MM.1S (cell line): ENCODE data around the gene NEGR1.

Experiments
- DNase-seq: peaks from one replicate; pipeline ENCODE4 v3.0.0-alpha.2; 2015
- H2AFZ ChIP-seq: fragments of 300-600 bp; sonication (generic); 2 replicates; pipeline ENCODE4 v1.6.0; 2016; ENCODE audit warnings: antibody characterized with exemption, low read length
- H3F3A ChIP-seq: fragments of 300-600 bp; sonication (generic); 2 replicates; pipeline ENCODE4 v1.6.1; 2016; ENCODE audit warnings: mild to moderate bottlenecking, antibody characterized with exemption, low read length, moderate library complexity, mixed read lengths; ENCODE audit not compliant: insufficient read depth
- H3K27ac ChIP-seq: fragments of 300-600 bp; sonication (generic); 2 replicates; pipeline ENCODE4 v1.5.1; 2016; ENCODE audit warnings: mild to moderate bottlenecking, low read length
- H3K27me3 ChIP-seq: fragments of 300-600 bp; sonication (generic); replicated peaks from 2 replicates; pipeline ENCODE4 v1.6.0; 2016; ENCODE audit warnings: low read length; ENCODE audit not compliant: insufficient read depth
- H3K36me3 ChIP-seq: fragments of 300-600 bp; sonication (generic); replicated peaks from 2 replicates; pipeline ENCODE4 v1.6.1; 2016; ENCODE audit warnings: mild to moderate bottlenecking, low read length, mixed read lengths; ENCODE audit not compliant: insufficient read depth
- H3K4me1 ChIP-seq: fragments of 300-600 bp; sonication (generic); 2 replicates; pipeline ENCODE4 v1.6.1; 2016; ENCODE audit warnings: low read length, mixed read lengths
- H3K4me2 ChIP-seq: fragments of 300-600 bp; sonication (generic); 2 replicates; pipeline ENCODE4 v1.6.0; 2016; ENCODE audit warnings: low read depth, low read length
- H3K4me3 ChIP-seq: fragments of 300-600 bp; sonication (generic); 2 replicates; pipeline ENCODE4 v1.5.1; 2016; ENCODE audit warnings: low read length, mixed read lengths
- H3K79me2 ChIP-seq: fragments of 300-600 bp; sonication (generic); 2 replicates; pipeline ENCODE4 v1.6.1; 2016; ENCODE audit warnings: mixed run types, low read length, mixed read lengths
- H3K9ac ChIP-seq: fragments of 300-600 bp; sonication (generic); 2 replicates; pipeline ENCODE4 v1.6.1; 2016; ENCODE audit warnings: low read length, mixed read lengths
- H3K9me2 ChIP-seq: fragments of 300-600 bp; sonication (generic); replicated peaks from 2 replicates; pipeline ENCODE4 v1.6.1; 2016; ENCODE audit warnings: mild to moderate bottlenecking, low read length, mixed read lengths; ENCODE audit not compliant: insufficient read depth
- H3K9me3 ChIP-seq: fragments of 300-600 bp; sonication (generic); replicated peaks from 2 replicates; pipeline ENCODE4 v1.6.1; 2016; ENCODE audit warnings: mild to moderate bottlenecking, low read length, mixed read lengths; ENCODE audit not compliant: insufficient read depth
- H4K20me1 ChIP-seq: fragments of 300-600 bp; sonication (generic); 2 replicates; pipeline ENCODE4 v1.6.1; 2016; ENCODE audit warnings: mild to moderate bottlenecking, low read length, moderate library complexity, mixed read lengths; ENCODE audit not compliant: insufficient read depth
- CTCF ChIP-seq: fragments of 300-600 bp; sonication (generic); IDR thresholded peaks from 2 replicates; pipeline ENCODE4 v1.5.1; 2016; ENCODE audit warnings: antibody characterized with exemption, low read length, mixed read lengths
- EZH2 ChIP-seq: fragments of 300-600 bp; sonication (generic); optimal IDR thresholded peaks from 2 replicates; pipeline ENCODE3; 2017; ENCODE audit warnings: low read depth, mild to moderate bottlenecking, antibody characterized with exemption, low read length, mixed read lengths
- EZH2phosphoT487 ChIP-seq: fragments of 300-600 bp; sonication (generic); IDR thresholded peaks from 2 replicates; pipeline ENCODE4 v1.6.1; 2018; ENCODE audit warnings: antibody characterized with exemption, low read length

NEGR1 gene

DNA sequence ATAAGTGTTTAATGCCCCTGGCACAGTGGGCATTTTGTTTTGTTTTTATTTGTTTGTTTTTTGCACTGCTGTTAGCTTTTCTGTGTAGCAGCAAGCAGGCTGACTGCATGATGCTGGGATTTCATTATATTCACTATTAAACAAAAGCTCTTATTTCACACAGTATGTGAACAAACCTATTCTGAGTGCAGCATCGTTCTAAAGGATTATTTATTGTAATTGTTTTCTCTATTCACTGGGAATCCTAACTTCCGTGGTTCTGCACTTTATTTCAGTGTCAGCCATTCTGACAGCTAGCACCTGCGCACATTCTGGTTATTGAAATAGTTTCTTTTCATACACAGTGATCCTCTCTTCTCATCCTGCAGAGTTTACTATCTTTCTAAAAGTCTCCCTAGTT lies 595.0 kb downstream of the NEGR1 start:
- DNase-seq: no peak
- Histone ChIP-seq H3K4me3 (no peak overlapping the region), H3K9me3 (no peaks in the 10 kb centered on the region), H3K4me2 (no peak overlapping the region), H3K36me3 (no peaks in the 10 kb centered on the region), H3K27ac (no peak overlapping the region), H3K9me2 (no peaks in the 10 kb centered on the region), H3K9ac (no peak overlapping the region), H2AFZ (no peak overlapping the region), H3F3A (no peaks in the 10 kb centered on the region), H3K4me1 (no peaks in the 10 kb centered on the region), H3K79me2 (no peaks in the 10 kb centered on the region), H3K27me3 (no peaks in the 10 kb centered on the region), H4K20me1 (no peaks in the 10 kb centered on the region)
- TF ChIP-seq EZH2 (no peak), CTCF (no peak), EZH2phosphoT487 (no peak)

GRCh38 chr1:71676979-71677925 lies 605.1 kb downstream of the NEGR1 start:
- no peaks in the 10 kb centered on the region for H3K79me2 ChIP-seq
- H3K4me1 ChIP-seq: no peaks in the 10 kb centered on the region
- H4K20me1 ChIP-seq: no peaks in the 10 kb centered on the region
- H3K9me2 ChIP-seq: no peaks in the 10 kb centered on the region
- no peaks in the 10 kb centered on the region for H3K36me3 ChIP-seq
- DNase-seq: no peak
- no peak overlapping the region for H3K4me3 ChIP-seq
- H2AFZ ChIP-seq: no peak overlapping the region
- H3K27me3 ChIP-seq: no peaks in the 10 kb centered on the region
- no peak overlapping the region for H3K4me2 ChIP-seq
- no peaks in the 10 kb centered on the region for H3F3A ChIP-seq
- no peak overlapping the region for H3K9ac ChIP-seq
- H3K9me3 ChIP-seq: no peaks in the 10 kb centered on the region
- no peak overlapping the region for H3K27ac ChIP-seq
- TF ChIP-seq EZH2phosphoT487 (no peak), CTCF (no peak), EZH2 (no peak)

- H3K27ac ChIP-seq: no peak overlapping the region
- no peak for DNase-seq
These were observed 614.3 kb downstream of the NEGR1 start for GRCh38 chr1:71668065-71668464.

More at GRCh38 chr1:71668065-71668464, 614.3 kb downstream of the NEGR1 start:
- Histone ChIP-seq H4K20me1 (no peaks in the 10 kb centered on the region), H3K4me2 (no peak overlapping the region), H3K4me3 (no peak overlapping the region), H3K9me3 (no peaks in the 10 kb centered on the region), H2AFZ (no peak overlapping the region), H3K9me2 (no peaks in the 10 kb centered on the region), H3K4me1 (no peaks in the 10 kb centered on the region), H3F3A (no peaks in the 10 kb centered on the region), H3K9ac (no peak overlapping the region), H3K27me3 (no peaks in the 10 kb centered on the region), H3K79me2 (no peaks in the 10 kb centered on the region), H3K36me3 (no peaks in the 10 kb centered on the region)
- TF ChIP-seq EZH2 (no peak), CTCF (no peak), EZH2phosphoT487 (no peak)
